ENCODE measurements around the gene WBP11.

Gene WBP11

GRCh38 chr12:14814014-14814413 lies 10.7 kb upstream of the WBP11 start, which contains the start of gene SMCO3:
Gene SMCO3, minus strand, starts transcription at chr12:14814182. Its CDS starts 7,502 bp downstream, at chr12:14806680.
- no peak for DNase-seq

- DNase-seq: no peak
These were observed 8.2 kb upstream of the WBP11 start for GRCh38 chr12:14811486-14811885.

GRCh38 chr12:14810953-14811483 lies 7.7 kb upstream of the WBP11 start:
- DNase-seq: peak; percentile 11

- DNase-seq: no peak
These were observed 7.1 kb upstream of the WBP11 start for GRCh38 chr12:14810167-14810952.

- peak; percentile 67 for DNase-seq
These were observed 517 bp upstream of the WBP11 start for GRCh38 chr12:14803830-14804160.

- DNase-seq: no peak
These were observed 612 bp downstream of the WBP11 start for GRCh38 chr12:14802721-14803010.

GRCh38 chr12:14802247-14802646 lies 1.0 kb downstream of the WBP11 start:
- no peak for DNase-seq

- DNase-seq: no peak
These were observed 8.2 kb downstream of the WBP11 start for GRCh38 chr12:14795028-14795448.

- DNase-seq: no peak
These were observed 17.7 kb downstream of the WBP11 start for GRCh38 chr12:14785568-14785967.

- DNase-seq: no peak
These were observed 18.8 kb downstream of the WBP11 start for GRCh38 chr12:14784471-14784870.

- DNase-seq: no peak
These were observed 20.5 kb downstream of the WBP11 start for GRCh38 chr12:14782756-14783155.

GRCh38 chr12:14781563-14781962 lies 21.7 kb downstream of the WBP11 start:
- no peak for DNase-seq

- no peak for DNase-seq
These were observed 22.4 kb downstream of the WBP11 start for GRCh38 chr12:14780859-14781258.

- DNase-seq: no peak
These were observed 23.4 kb downstream of the WBP11 start for GRCh38 chr12:14779834-14780233.

- peak; percentile 85 for DNase-seq
These were observed 26.0 kb downstream of the WBP11 start for GRCh38 chr12:14777271-14777670.

- DNase-seq: peak; percentile 29
These were observed 26.9 kb downstream of the WBP11 start for GRCh38 chr12:14776236-14776961.

- DNase-seq: peak; percentile 12
These were observed 27.7 kb downstream of the WBP11 start for GRCh38 chr12:14775636-14775980.

GRCh38 chr12:14774906-14775635 lies 28.2 kb downstream of the WBP11 start:
- peak; percentile 49 for DNase-seq

- DNase-seq: peak; percentile 96
These were observed 29.0 kb downstream of the WBP11 start for GRCh38 chr12:14774074-14774905.

GRCh38 chr12:14773685-14774073 lies 29.6 kb downstream of the WBP11 start:
- DNase-seq: peak; percentile 80

GRCh38 chr12:14772946-14773345 lies 30.3 kb downstream of the WBP11 start:
- DNase-seq: peak; percentile 36

- DNase-seq: peak; percentile 49
These were observed 31.6 kb downstream of the WBP11 start for GRCh38 chr12:14771651-14772137.
